Activated CD4-positive, alpha-beta memory T cell treated with anti-CD3 and anti-CD28 coated beads, Interleukin-2, amount 10 ng/mL, durations not matched to agents 7 days and 5 days (primary cell): Measurements from ENCODE around the gene CRADD. TPM values are rescaled to one million over a fixed set of nuclear protein-coding genes. Genes with fewer than 3 reads are reported as not detected.
"Not testable (repeated sequence)": the region's sequence is repeated elsewhere in the genome, so short reads cannot be mapped to it uniquely, and the experiment has no call there.

Experiments
- CTCF ChIA-PET: fragments of 350-600 bp; sonication (Branson Sonifier 250); formaldehyde crosslinking; loops from one replicate; lab custom pipeline; 2021; ENCODE audit warnings: antibody characterized with exemption, inconsistent platforms; lab: Charles Lee
- POLR2A ChIA-PET: fragments of 350-600 bp; sonication (Branson Sonifier 250); formaldehyde crosslinking; loops from one replicate; lab custom pipeline; 2021; ENCODE audit warnings: antibody characterized with exemption; lab: Charles Lee
- DNase-seq: peaks from one replicate; pipeline ENCODE4 v3.0.0-alpha.2; 2020
- H3K27ac Mint-ChIP-seq: one replicate; pipeline ENCODE4 v1.8.0; 2021; ENCODE audit warnings: mild to moderate bottlenecking, mixed read lengths
- H3K27me3 Mint-ChIP-seq: one replicate; pipeline ENCODE4 v1.8.0; 2021; ENCODE audit warnings: mixed read lengths
- H3K36me3 Mint-ChIP-seq: one replicate; pipeline ENCODE4 v1.8.0; 2021; ENCODE audit warnings: low read depth, mixed read lengths
- H3K4me1 Mint-ChIP-seq: one replicate; pipeline ENCODE4 v1.8.0; 2021; ENCODE audit warnings: mixed read lengths
- H3K4me3 Mint-ChIP-seq: one replicate; pipeline ENCODE4 v1.8.0; 2021; ENCODE audit warnings: mild to moderate bottlenecking, mixed read lengths
- H3K9me3 Mint-ChIP-seq: one replicate; pipeline ENCODE4 v1.8.0; 2021; ENCODE audit warnings: mixed read lengths
- total RNA-seq, 2 experiments: library from RNA; stranded (reverse); gene quantifications; one replicate each; pipeline ENCODE4 v1.2.3, GENCODE V29; 2021

CRADD gene
- total RNA-seq, 2 experiments from 2014 or later = 12.7 to 14.1 TPM

- peaks cover 42% of the 10 kb centered on the region for H3K9me3 Mint-ChIP-seq
- no peak for DNase-seq
- peaks cover 20% of the 10 kb centered on the region for H3K27me3 Mint-ChIP-seq
- H3K36me3 Mint-ChIP-seq = peaks cover 22% of the 10 kb centered on the region
- no peak overlapping the region for H3K27ac Mint-ChIP-seq
- H3K4me3 Mint-ChIP-seq = no peak overlapping the region
- ChIA-PET CTCF (no interaction called here), POLR2A (no interaction called here)
- peaks cover 8% of the 10 kb centered on the region for H3K4me1 Mint-ChIP-seq
Observed at GRCh38 chr12:93875157-93875556, 198.0 kb downstream of the CRADD start.

DNA sequence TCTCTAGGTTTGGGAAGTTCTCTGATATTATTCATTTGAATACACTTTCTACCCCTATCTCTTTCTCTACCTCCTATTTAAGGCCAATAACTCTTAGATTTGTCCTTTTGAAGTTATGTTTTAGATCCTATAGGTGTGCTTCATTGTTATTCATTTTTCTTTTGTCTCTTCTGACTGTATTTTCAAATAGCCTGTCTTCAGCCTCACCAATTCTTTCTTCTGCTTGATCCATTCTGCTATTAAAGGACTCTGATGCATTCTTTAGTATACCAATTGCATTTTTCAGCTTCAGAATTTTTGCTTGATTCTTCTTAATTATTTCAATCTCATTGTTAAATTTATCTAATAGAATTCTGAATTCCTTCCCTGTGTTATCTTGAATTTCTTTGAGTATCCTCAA lies 199.2 kb downstream of the CRADD start:
- H3K36me3 Mint-ChIP-seq = peaks cover 27% of the 10 kb centered on the region
- ChIA-PET CTCF (no interaction called here), POLR2A (no interaction called here)
- no peak for DNase-seq
- H3K27ac Mint-ChIP-seq = no peak overlapping the region
- H3K9me3 Mint-ChIP-seq = peaks cover 44% of the 10 kb centered on the region
- peaks cover 20% of the 10 kb centered on the region for H3K27me3 Mint-ChIP-seq
- peaks cover 20% of the 10 kb centered on the region for H3K4me1 Mint-ChIP-seq
- no peak overlapping the region for H3K4me3 Mint-ChIP-seq

DNA sequence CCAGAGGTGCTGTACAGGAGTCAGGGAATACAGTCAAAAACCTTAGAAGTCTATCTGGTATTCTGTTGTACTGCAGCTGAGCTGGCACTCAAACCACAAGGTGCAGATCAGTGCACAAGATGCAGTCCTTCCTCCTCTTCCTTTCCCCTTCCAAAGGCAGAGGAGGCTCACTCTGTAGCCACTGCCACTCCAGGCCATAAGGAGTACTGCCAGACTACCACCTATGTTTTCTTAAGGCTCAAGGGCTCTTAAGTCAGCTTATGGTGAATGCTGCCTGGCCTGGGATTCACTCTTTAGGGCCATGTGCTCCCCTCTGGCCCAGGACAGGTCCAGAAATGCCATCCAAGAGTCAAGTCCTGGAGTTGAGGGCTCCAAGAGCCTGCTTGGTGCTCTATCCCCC lies 200.3 kb downstream of the CRADD start:
- H3K27ac Mint-ChIP-seq = no peak overlapping the region
- H3K36me3 Mint-ChIP-seq = peaks cover 27% of the 10 kb centered on the region
- ChIA-PET POLR2A (no interaction called here), CTCF (no interaction called here)
- peaks cover 35% of the 10 kb centered on the region for H3K9me3 Mint-ChIP-seq
- no peak for DNase-seq
- H3K27me3 Mint-ChIP-seq = peaks cover 20% of the 10 kb centered on the region
- no peak overlapping the region for H3K4me3 Mint-ChIP-seq
- peaks cover 24% of the 10 kb centered on the region for H3K4me1 Mint-ChIP-seq

GRCh38 chr12:93879476-93880421 lies 202.6 kb downstream of the CRADD start:
- Mint-ChIP-seq H3K9me3 (peaks cover 25% of the 10 kb centered on the region), H3K36me3 (peaks cover 19% of the 10 kb centered on the region), H3K27me3 (peaks cover 7% of the 10 kb centered on the region), H3K4me3 (no peak overlapping the region), H3K4me1 (peaks cover 24% of the 10 kb centered on the region), H3K27ac (peak overlapping the region; percentile 74)
- no peak for DNase-seq
- POLR2A ChIA-PET = interaction anchor here (0.9 to 1.6 kb wide), 5 partner anchors 10 to 377 kb away, joined by 3 to 6 read pairs (median 3); no protein-coding TSS in a partner anchor
- CTCF ChIA-PET = interaction anchor here (1.3 to 2.5 kb wide), 4 partner anchors 28 to 222 kb away, joined by 3 to 11 read pairs (median 6); no protein-coding TSS in a partner anchor

DNA sequence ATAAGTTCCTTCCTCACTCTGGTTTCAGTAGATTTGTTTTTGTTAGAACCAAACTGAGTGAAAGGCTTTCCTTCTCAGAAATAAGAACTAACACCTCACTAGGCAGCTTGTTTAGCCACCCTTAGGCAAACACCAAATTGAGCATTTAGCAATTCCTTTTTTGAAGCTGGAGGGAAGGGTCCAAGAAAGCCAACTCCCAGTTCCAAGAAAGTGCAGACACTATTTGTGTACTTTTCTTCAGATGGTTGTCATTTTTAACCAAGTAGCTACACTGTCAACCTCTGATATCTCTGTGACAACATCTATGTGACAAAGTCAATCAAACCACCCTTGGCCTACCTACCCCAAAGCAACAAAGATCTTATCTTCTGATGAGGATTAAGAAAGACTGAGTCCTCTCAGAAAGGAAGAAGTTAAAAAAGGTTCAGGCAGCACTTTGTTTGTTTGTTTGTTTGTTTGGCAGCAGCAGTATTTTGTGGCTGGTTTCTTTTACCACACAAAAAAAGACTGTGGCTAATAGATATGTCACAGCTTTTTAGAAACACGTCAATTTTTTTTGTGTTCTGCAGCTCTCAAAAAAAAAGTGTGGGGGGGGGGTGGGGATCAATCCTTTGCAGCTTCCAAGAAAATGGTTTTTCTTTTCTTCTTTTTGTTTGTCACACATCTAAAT lies 203.8 kb downstream of the CRADD start:
- Mint-ChIP-seq H3K9me3 (peaks cover 14% of the 10 kb centered on the region), H3K4me1 (peaks cover 24% of the 10 kb centered on the region), H3K27me3 (peaks cover 4% of the 10 kb centered on the region), H3K36me3 (peaks cover 13% of the 10 kb centered on the region), H3K4me3 (no peak overlapping the region), H3K27ac (peak overlapping the region; percentile 74)
- ChIA-PET POLR2A (interaction anchor here (0.9 to 2.0 kb wide), 9 partner anchors 9 to 378 kb away, joined by 3 to 8 read pairs (median 3); no protein-coding TSS in a partner anchor), CTCF (interaction anchor here (0.9 to 2.5 kb wide), 4 partner anchors 30 to 221 kb away, joined by 3 to 11 read pairs (median 6); no protein-coding TSS in a partner anchor)
- DNase-seq = no peak

- Mint-ChIP-seq H3K4me3 (no peak overlapping the region), H3K27me3 (peaks cover 2% of the 10 kb centered on the region), H3K9me3 (peaks cover 3% of the 10 kb centered on the region), H3K27ac (no peak overlapping the region), H3K36me3 (peaks cover 10% of the 10 kb centered on the region), H3K4me1 (peaks cover 24% of the 10 kb centered on the region)
- ChIA-PET POLR2A (no interaction called here), CTCF (no interaction called here)
- DNase-seq = no peak
Observed at GRCh38 chr12:93882763-93883162, 205.6 kb downstream of the CRADD start.

GRCh38 chr12:93883436-93884154 lies 206.4 kb downstream of the CRADD start:
- H3K4me3 Mint-ChIP-seq = no peak overlapping the region
- ChIA-PET CTCF (no interaction called here), POLR2A (no interaction called here)
- H3K27me3 Mint-ChIP-seq = peaks cover 2% of the 10 kb centered on the region
- H3K9me3 Mint-ChIP-seq = peaks cover 3% of the 10 kb centered on the region
- no peak for DNase-seq
- no peak overlapping the region for H3K27ac Mint-ChIP-seq
- H3K4me1 Mint-ChIP-seq = peaks cover 24% of the 10 kb centered on the region
- H3K36me3 Mint-ChIP-seq = peaks cover 10% of the 10 kb centered on the region

GRCh38 chr12:93884794-93885460 lies 207.8 kb downstream of the CRADD start:
- Mint-ChIP-seq H3K36me3 (peaks cover 4% of the 10 kb centered on the region), H3K4me3 (no peak overlapping the region), H3K27me3 (peaks cover 5% of the 10 kb centered on the region), H3K27ac (no peak overlapping the region), H3K9me3 (peaks cover 3% of the 10 kb centered on the region), H3K4me1 (peaks cover 18% of the 10 kb centered on the region)
- DNase-seq = no peak
- ChIA-PET POLR2A (no interaction called here), CTCF (no interaction called here)

GRCh38 chr12:93885973-93886532 lies 208.9 kb downstream of the CRADD start:
- H3K27me3 Mint-ChIP-seq, H3K27ac Mint-ChIP-seq, DNase-seq, POLR2A ChIA-PET, H3K4me3 Mint-ChIP-seq, H3K36me3 Mint-ChIP-seq, H3K9me3 Mint-ChIP-seq, CTCF ChIA-PET: not testable (repeated sequence)
- H3K4me1 Mint-ChIP-seq = peaks cover 10% of the 10 kb centered on the region

- H3K27ac Mint-ChIP-seq = no peak overlapping the region
- DNase-seq = no peak
- no peaks in the 10 kb centered on the region for H3K36me3 Mint-ChIP-seq
- CTCF ChIA-PET = no interaction called here
- H3K27me3 Mint-ChIP-seq = peaks cover 5% of the 10 kb centered on the region
- H3K4me1 Mint-ChIP-seq = peaks cover 4% of the 10 kb centered on the region
- no peaks in the 10 kb centered on the region for H3K9me3 Mint-ChIP-seq
- no peak overlapping the region for H3K4me3 Mint-ChIP-seq
- POLR2A ChIA-PET = no interaction called here
Observed at GRCh38 chr12:93886533-93887511, 209.6 kb downstream of the CRADD start.

DNA sequence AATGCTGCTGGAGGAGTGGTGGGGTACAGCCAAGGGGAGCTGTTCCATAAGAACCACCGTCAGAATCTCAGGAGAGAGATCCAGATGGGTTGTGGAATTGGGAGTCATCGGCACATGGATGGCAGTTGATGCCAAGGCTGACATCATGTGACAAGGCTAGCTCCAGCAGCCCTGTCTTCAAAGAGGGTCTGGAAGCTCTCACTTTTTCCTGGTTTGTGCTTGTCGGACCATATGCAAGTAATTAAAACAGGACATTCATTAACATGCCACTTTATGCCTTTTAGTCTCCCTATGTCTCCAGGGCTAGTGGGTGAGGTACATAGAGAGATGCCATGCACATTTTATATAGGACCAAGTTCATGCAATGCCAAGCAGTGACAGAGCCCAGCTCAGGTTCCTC lies 211.8 kb downstream of the CRADD start:
- ChIA-PET CTCF (interaction anchor here (0.5 to 2.7 kb wide), 2 partner anchors 212 to 385 kb away, joined by 3 to 12 read pairs; no protein-coding TSS in a partner anchor), POLR2A (interaction anchor here (1.3 kb wide), 1 partner anchor 9 kb away, joined by 3 read pairs; no protein-coding TSS in a partner anchor)
- Mint-ChIP-seq H3K27me3 (peaks cover 5% of the 10 kb centered on the region), H3K4me3 (no peak overlapping the region), H3K9me3 (no peaks in the 10 kb centered on the region), H3K27ac (no peak overlapping the region), H3K4me1 (peaks cover 4% of the 10 kb centered on the region), H3K36me3 (no peaks in the 10 kb centered on the region)
- DNase-seq = no peak
